ENCODE results near the gene PDGFA.

- TF ChIP-seq REST (IDR thresholded peaks at IDR 0.05; ENCODE audit: low read depth): no peak
- no peak for TF ChIP-seq NFIC (IDR thresholded peaks at IDR 0.05)
- TF ChIP-seq EGR1 (IDR thresholded peaks at IDR 0.05): no peak
- TF ChIP-seq USF1 (IDR thresholded peaks at IDR 0.05): no peak
- TF ChIP-seq TAF1 (IDR thresholded peaks at IDR 0.05; ENCODE audit: low read depth): no peak
Measured at GRCh38 chr7:459584-460373, 59.9 kb downstream of the PDGFA start.

Measured in Ishikawa (cell line).